GM12892 (cell line): ENCODE results near the gene PRSS27.
A peak's percentile ranks its signal among the peaks of the same experiment; 100 is the strongest.

Experiments
- POLR2A ChIP-seq: IDR thresholded peaks from 2 replicates; pipeline ENCODE4 v1.6.1; 2011; ENCODE audit warnings: low read depth, low read length, control low read depth
- POLR2AphosphoS5 ChIP-seq: IDR thresholded peaks from 2 replicates; pipeline ENCODE4 v1.6.1; 2011; ENCODE audit warnings: low read depth, low read length, control low read depth

DNA sequence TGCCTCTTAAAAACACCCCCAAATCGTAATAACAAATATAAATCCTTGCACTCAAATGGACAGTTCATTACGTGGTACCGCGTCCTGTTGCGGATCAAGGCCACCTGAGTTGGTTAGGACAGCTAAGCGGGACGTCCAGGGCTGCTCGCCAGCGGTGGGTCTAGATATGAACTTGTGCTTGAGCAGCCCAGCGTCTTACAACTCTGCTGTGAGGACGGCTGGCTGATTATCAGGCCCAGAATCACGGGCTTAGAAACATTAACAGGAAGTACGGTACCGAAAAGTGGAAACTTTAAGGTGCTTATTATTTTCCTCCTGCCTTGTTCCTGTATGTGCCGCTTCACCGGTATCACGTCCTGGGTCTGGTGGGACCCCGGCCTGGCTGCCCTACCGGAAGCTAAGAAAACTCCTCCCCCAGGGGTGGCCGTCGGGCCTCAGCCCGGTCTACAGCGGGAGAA is 31.6 kb upstream of the PRSS27 start:
- TF ChIP-seq POLR2A (peak; percentile 36; the same call in 1 of the 2 replicates), POLR2AphosphoS5 (no peak; the same call in 1 of the 2 replicates)
